GM11168 (cell line): Measurements from ENCODE around the gene EFCAB13.
"Not testable (repeated sequence)": the region's sequence is repeated elsewhere in the genome, so short reads cannot be mapped to it uniquely, and the experiment has no call there.

ENCODE experiments used
- in situ Hi-C: fragments of 300-500 bp; cut with MboI; formaldehyde crosslinking; loops from one replicate; pipeline ENCODE4 v1.12.0; 2022; ENCODE audit warnings: low sequenced_read_pairs; ENCODE audit not compliant: unreplicated experiment

EFCAB13 gene

DNA sequence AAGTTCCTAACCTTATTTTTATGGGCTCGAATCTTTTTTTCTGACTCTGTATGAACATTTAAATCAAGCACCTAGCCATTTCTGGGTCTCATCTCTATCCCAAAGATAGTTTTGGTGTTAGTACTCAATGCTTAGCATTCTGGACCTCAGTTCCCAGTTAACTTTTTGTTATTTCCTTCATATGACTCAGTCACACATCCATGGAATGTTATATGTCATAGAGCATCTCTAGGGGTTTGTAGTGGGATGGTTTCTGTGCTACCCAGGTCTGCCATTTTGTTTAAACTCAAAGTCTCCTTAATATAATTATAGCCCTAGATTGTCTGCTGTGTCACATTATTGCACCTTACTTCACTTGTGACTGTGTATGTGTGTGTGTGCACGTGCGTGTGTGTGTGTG is 90.1 kb downstream of the EFCAB13 start:
- in situ Hi-C loops: no loop called here

DNA sequence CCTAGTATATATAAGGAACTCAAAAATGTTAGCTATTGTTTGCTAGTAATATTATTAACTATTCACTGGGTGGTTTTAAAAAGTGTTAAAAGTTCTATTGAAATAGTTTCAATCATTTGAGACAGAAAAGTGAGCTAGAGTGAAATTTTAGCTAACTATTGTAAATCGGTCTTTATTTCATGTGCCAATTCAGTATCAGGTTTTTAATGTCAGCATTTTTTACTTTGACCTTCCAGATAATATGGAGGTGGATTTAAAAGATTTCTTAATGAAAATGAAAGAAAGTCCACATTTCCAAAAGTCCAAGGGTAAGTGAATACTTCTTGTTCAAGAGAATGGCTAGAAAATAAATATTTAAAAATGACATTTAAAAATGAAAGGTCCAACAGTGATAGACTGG is 90.9 kb downstream of the EFCAB13 start:
- in situ Hi-C loops: no loop called here

DNA sequence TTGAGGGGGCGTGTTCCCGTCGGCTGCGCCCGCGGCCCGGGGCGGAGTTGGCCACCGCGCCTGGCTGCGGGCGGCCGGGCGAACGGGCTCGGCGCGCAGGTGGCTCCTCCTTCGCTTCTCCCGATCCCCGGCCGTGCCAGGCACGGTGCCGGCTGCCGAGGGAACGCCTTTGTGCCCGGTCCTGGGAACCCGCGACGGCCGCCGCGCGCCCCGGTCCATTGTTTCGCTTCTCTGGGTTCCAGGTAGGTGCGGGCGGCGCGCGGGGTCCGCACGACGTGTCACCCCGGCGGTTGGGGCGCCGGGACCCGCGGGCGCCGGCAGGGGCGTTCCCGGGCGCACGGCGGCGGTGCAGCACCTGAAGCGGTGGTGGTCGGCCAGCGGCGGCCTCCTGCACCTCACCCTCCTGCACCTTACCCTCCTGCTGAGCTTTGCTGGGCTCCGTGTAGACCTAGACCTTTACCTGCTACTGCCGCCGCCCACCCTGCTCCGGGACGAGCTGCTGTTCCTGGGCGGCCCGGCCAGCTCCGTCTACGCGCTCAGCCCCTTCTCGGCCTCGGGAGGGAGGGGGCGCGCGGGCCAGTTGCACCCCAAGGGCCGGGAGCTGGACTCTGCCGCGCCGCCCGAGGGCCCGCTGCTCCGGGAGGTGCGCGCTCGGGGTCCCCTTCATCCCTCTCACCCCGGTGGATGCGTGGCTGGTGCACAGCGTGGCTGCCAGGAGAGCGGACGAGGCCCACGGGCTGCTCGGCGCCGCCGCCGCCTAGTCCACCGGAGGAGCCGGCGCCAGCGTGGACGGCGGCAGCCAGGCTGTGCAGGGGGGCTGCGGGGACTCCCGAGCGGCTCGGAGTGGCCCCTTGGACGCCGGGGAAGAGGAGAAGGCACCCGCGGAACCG is 99.9 kb downstream of the EFCAB13 start:
- in situ Hi-C loops: no loop called here

GRCh38 chr17:47425233-47425632 is 101.5 kb downstream of the EFCAB13 start:
- in situ Hi-C loops: not testable (repeated sequence)

- in situ Hi-C loops: not testable (repeated sequence)
These were observed 102.3 kb downstream of the EFCAB13 start for GRCh38 chr17:47425887-47426635.

GRCh38 chr17:47427985-47428384 is 104.2 kb downstream of the EFCAB13 start:
- in situ Hi-C loops: no loop called here

GRCh38 chr17:47432240-47432639 is 108.5 kb downstream of the EFCAB13 start:
- in situ Hi-C loops: not testable (repeated sequence)

GRCh38 chr17:47465165-47465564 is 141.4 kb downstream of the EFCAB13 start:
- in situ Hi-C loops: no loop called here

GRCh38 chr17:47466976-47467375 is 143.2 kb downstream of the EFCAB13 start:
- in situ Hi-C loops: not testable (repeated sequence)

GRCh38 chr17:47470836-47471235 is 147.1 kb downstream of the EFCAB13 start:
- in situ Hi-C loops: no loop called here

DNA sequence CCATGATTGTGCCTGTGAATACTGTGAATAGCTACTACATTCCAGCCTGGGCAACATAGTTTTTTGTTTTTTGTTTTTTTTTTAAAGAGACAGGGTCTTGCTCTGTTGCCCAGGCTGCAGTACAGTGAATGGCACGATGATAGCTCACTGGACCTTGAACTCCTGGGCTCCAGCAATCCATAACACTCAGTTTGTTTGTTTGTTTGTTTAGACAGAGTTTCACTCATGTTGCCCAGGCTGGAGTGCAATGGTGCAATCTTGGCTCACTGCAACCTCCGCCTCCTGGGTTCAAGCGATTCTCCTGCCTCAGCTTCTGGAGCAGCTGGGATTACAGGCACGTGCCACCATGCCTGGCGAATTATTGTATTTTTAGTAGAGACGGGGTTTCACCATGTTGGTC is 148.3 kb downstream of the EFCAB13 start:
- in situ Hi-C loops: not testable (repeated sequence)
